ENCODE data around the gene DENND2C.
A peak's percentile ranks its signal among the peaks of the same experiment; 100 is the strongest.

The DENND2C gene, protein sequence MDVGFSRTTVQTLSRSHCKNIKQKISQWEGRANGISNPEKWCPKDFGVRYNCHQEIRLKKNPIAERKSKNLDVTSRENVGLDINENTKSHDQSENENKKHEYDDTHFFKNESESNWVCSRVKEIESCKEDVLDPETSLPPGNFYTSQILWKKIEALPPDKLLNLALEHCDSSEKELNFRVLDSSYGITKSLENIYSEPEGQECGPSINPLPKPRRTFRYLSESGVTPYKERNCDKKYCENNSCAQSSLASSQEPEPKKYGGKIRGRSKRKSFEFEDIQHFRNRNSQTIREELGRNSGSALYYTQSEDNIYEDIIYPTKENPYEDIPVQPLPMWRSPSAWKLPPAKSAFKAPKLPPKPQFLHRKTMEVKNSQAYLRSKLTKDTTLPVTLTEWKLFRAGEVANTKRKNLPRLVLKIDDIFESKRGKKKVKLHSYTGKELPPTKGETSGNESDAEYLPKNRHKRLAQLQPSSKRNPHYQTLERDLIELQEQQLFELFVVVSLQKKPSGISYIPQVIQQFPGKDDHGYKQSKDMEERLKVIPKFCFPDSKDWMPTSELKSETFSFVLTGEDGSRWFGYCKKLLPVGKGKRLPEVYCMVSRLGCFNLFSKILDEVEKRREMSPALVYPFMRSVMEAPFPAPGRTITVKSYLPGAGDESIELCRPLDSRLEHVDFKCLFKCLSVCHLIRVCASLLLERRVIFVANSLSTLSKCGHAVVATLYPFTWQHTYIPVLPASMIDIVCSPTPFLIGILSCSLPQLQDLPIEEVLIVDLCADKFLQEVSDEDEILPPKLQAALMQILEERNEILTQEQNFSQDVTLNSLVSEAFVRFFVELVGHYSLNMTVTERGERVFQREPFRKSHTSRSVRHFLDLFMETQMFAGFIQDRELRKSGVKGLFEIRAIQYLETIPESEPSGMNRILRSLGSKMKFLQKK

DNA sequence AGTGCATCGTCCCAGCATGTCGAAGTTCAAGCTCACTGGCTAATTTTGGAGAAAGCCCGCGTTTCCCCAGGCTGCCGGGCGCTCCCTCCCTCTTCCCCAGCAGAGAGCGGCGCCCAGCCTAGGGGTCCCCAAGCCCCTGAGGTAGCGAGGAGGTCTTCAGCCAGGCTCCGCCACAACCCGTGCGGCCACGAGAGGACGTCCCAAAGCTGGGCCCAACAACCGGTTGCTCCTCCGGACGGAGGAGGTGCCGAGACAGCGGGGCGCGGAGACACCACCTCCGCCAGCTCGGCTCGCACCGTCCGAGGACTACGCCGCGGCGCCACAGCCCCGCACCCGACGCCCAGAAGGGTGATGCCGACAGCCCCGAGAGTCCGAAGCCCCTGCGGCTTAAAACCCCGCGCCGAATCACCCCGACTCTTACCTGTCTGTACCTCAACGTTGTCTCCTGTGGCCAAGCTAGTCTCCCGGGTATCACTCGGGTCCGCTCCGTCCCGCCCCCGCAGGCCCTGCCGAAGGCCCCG lies at the start of gene DENND2C:
Gene DENND2C (minus strand): TSS at position 488 of the 521 bp plus-strand sequence. CDS start 44,065 bp downstream, outside the sequence.
- no peak for DNase-seq

DNA sequence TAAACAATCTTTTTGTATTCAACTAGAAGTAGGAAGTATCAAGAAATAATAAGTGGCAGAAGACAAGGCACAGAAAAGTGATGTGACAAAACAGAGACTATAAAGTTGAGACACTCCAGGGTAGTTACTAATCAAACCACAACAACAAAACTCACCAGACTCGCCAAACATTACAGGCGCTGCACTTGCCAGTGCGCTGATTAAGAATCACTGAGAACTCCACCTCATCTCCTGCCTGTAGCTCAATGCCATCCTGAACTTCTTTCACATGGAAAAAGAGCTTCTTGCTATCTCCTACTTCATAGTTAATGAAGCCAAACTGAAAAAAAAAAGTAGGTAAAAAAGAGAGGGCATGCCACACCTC lies 49.6 kb upstream of the DENND2C start:
- no peak for DNase-seq

DNA sequence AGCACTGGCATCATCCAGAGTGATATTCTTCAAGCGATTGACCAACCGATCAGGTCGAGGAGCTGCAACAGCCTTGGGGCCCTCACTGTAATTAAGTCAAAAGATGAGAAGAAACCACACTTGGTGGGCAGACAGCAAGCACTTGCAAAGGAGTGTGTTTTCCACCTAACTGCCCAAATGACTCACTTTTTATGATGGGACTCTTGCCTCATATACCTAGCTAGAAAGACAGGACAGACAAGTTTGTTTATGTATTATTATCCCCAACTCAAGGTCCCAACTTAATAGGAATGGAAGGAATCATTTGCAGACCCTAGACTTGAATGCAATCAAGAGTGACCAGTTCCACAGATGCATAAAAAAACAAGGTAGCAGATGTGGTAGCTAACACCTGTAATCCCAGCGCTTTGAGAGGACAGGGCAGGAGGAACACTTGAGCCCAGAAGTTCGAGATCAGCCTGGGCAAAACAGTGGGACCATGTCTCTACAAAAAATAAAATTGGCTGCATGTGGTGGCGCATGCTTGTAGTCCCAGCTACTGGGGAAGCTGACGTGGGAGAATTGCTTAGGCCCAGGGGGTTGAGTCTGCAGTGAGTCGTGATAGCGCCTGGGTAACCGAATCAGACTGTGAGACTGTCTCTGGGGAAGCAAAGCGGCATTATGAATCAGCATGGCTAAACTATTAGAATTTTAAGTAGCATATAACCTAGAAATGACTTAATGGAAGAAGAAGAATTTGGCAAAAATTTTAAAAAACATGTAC lies 49.0 kb upstream of the DENND2C start:
- no peak for DNase-seq

DNA sequence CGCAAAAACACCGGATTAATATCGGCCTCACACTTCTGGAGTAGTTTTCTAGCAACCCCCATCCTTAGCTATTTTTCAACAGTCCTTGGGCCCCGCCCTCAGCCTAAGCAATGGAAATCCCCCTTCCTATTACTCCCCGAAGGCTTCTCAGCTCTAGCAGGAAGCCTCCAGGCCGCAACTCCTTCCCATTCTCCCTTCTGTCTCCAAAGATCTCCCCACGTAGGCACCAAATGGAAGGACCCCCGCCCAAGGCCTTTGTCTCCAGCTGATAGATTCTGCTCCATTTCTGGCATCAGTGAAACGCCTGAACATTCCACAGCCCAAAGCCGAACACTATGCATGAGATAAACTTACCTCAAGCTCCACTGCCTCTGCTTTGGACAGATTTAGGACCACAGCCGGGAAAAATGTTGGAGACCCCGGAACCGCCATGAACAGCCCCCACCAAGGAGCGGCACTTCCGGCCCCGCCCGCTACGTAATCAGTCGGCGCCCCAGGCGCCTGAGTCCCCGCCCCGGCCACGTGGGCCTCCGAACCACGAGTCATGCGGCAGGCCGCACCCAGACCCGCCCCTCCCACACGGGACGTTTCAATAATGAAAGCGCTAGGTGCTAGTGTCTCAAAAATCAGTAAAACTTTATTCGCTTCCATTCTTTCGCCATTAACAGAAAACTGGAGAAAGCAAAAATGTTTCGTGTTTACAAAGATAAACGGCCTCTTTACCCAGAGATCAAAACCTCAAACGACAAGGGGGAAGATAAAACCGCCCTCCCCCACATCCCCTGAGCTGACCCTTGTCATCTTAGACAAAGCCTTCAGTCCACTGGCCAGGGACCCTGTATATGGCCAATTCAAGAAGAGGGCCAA lies 46.7 kb upstream of the DENND2C start, which contains the start of gene NRAS:
Gene NRAS (minus strand): TSS at position 468 of the 867 bp plus-strand sequence. CDS start 611 bp downstream, outside the sequence.
- peak; percentile 2 for DNase-seq

DNA sequence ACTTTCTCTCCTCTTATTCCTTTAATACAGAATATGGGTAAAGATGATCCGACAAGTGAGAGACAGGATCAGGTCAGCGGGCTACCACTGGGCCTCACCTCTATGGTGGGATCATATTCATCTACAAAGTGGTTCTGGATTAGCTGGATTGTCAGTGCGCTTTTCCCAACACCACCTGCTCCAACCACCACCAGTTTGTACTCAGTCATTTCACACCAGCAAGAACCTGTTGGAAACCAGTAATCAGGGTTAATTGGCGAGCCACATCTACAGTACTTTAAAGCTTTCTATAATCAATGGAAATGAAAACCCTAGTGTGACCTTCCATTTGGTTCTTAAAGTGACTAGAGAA lies 46.1 kb upstream of the DENND2C start:
- DNase-seq: no peak

DNA sequence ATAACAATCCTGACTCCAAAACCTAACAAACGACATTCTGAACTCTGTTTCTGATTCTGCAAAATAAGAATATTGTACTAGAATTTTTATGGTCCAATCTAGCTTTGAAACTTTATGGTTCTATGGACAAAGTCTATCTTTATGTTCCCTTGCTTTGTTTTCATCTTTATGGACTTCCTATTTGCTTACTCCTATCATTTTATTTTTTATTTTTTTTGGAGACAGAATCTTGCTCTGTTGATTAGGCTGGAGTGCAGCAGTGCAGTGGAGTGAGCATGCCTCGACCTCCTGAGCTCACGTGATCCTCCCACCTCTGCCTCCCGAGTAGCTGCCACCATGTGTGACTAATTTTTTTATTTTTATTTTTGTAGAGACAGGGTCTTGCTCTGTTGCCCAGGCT lies 43.1 kb upstream of the DENND2C start:
- DNase-seq: no peak

DNA sequence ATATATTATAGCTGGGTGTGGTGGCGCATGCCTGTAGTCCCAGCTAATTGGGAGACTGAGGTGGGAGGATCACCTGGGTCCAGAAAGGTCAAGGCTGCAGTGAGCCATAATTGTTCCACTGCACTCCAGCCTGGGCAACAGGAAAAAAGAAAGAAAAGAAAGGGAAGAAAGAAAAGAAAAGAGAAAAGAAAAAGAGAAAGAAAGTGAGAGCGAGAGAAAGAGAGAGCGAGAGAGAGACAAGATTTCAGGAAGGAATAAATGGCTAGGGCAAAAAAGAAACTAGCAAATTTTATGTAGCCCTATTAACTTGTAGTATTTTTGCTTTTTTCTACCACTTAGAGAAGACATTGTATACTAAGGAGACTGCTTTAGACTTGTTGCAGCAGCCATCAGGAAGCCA lies 40.5 kb upstream of the DENND2C start:
- no peak for DNase-seq

DNA sequence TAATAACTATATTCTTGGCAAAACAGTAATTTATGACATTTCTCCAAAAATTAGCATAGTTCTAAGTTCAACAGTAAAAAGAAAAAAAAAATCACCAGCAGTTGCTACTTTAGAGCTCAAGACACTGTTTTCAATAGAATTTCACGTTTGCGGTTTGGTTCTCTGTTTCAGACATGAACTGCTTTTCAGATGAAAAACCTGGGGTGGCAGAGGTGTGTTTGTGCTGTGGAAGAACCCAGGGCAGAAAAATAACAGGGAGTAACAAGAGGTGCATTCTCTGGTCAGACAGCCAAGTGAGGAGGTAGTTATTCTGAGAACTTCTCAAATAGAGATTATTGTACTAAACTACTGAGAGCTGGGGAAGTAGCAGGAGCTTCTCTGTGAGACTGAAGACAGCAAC lies 37.8 kb upstream of the DENND2C start:
- DNase-seq: no peak

DNA sequence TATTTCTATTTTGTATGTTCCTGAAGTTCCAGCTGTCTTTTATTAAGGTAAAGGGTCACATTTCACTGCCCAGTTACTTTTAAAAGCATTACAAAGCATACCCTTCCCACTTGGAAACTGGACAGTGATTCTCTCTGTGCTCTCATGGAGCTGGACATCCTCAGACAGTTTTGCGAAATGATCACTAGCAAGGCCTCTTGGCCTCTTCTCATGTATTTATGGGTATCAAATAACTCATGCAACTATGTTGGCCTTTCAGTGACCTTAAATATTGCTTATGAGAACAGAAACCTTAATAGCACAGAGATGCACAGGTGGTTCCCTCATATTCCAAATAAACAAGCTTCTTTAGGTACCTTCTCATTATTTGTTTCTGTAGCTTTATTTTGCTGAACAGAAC lies 33.4 kb upstream of the DENND2C start:
- no peak for DNase-seq

DNA sequence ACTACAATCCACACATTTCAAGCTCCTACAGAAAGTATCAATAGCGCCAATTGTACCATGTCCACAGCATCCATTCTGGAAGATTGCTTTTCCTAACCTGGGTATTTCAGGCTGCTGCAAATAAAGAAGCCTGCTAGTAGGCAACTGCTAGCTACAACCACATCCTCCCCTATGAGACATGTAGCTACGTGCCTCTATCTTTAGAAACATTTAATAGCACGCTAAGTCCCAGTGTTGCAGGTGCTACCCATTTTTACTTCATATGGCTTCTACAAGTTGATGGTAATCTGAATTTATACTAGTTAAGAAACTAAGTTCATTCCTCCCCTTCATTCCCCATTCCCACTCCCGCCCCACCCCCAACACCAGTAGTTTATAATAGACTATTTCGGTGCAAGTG lies 32.9 kb upstream of the DENND2C start:
- no peak for DNase-seq

DNA sequence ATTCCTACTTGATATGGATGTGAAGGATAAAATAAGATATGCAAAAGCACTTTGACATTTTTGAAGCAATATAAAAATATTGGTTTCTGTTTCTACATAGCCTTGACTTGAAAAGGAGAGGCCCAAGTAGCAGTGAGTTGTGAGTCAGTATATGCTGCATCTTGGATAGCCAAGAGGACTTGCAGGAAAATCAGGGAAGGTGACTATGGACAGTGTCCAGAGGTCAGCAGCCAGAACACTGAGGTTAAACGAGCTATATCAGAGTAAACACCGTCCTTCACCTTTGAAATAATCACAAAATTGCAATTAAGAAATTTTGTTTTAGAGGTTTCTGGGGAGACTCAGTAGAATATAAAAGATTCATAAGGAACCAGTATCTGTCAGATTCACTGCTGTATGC lies 32.1 kb upstream of the DENND2C start:
- DNase-seq: no peak

DNA sequence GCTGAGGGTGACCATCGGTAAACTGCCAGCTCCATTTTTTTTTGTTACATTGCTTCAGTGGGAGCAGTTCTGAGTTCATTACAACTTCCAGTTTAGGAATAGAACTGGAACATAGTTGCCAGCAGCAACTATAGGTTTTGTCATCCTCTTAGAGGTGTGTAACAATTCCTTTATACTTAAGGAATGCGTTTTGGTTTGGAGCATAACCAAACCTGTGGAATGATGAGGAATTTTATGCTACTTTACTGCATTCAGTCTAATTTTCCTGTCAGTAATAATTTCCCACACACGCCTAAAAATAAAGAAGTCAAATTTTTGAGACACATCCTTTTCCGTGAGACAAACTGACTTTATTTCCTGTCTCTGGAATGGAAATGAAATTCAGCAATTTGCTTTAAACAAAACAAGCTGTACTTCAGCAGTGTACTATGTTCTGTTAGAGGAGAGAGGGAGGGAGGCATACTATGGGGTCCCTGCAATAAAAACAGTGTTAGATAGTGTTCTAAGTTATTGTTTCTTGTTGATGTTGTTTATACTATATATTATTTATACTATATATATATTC lies 30.3 kb upstream of the DENND2C start:
- no peak for DNase-seq

DNA sequence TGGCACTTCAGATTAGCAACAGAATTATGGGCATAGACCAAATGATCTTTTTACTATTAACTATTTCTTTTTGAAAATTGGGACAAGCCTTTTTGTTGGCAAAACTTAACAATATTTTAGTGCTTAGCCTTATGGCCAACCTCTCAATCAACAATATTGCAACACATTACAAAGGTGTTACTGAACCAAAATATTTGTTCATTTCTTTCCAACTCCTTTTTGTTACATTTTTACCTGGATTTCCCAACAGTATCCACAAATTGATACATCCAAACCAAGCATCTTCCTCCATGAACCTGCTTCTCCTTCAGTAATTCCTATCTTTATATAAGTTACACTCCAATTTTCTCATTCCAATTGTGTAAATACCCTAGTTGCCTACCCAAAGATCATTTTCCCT lies 27.0 kb upstream of the DENND2C start:
- DNase-seq: no peak

DNA sequence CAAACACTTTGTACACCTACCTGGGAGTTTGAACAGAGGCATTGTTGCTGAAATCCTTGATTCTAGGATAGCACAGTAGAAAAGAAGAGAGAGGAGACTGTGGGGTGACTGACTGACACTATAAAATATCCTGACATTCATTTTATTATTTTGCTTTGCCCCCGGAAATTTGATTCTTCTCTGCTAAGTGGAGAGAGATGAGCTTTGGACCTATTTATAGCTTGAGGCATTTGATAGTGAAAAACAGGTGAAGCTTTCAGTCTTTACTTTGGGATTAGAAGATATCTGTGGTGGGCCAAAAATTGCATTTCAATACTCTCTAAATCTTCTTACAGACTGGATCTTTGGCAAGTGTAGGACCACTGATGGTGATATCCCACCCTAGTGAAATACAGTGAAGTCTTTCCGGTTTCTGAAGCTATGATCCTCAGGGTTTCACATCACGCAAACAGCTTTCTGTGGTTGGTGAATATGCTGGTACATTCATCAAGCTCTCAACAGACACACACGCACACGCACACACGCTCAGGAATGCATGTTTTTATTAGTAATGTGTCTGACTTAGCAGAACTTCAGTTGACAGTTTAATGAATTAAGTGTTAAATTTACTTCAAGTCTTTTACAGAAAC lies 25.7 kb upstream of the DENND2C start, which contains the start of gene AMPD1:
Gene AMPD1 (minus strand): TSS at position 117 of the 629 bp plus-strand sequence. CDS start 75 bp downstream, at position 42.
- no peak for DNase-seq

DNA sequence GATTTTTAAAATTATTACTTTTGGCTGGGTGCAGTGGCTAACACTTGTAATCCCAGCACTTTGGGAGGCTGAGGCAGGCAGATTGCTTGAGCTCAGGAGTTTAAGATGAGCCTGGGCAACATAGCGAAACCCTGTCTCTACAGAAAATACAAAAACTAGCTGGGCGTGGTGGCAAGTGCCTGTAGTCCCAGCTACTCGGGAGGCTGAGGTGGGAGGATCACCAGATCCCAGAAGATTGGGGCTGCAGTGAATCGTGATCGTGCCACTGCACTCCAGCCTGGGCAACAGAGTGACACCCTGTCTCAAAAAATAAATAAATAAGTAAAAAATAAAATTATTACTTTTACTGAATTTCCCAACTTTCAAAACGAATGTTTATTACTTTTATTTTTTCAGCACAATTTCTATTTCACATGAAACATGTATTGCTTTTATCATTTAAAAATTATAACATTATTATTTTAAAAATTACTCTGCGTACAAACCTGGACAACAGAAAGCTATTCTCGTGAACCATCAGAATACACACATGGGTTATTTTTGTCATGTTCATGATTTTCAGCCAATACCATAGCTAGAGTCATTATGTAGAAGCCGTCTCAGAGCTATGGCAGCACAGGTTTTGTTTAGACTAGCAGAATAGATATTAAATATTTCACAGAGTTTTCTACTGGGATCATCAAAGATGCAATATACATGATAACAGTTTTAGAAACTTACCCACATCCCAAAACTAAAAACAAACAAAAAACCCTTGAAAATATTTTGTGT lies 24.9 kb upstream of the DENND2C start:
- DNase-seq: no peak

DNA sequence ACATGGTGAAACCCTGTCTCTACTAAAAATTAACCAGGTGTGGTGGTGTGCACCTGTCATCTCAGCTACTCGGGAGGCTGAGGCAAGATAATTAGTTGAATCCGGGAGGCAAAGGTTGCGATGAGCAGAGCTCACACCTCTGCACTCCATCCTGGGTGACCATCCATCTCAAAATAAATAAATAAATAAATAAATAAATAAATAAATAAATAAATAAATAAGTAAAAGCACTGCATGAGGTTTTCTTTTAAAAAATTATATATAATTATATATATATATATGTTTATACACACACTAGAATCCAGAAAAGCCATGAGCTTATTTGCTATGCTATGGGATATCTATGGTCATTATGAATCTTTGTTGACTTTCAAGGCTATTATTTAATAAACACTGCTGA lies 23.1 kb upstream of the DENND2C start:
- no peak for DNase-seq

DNA sequence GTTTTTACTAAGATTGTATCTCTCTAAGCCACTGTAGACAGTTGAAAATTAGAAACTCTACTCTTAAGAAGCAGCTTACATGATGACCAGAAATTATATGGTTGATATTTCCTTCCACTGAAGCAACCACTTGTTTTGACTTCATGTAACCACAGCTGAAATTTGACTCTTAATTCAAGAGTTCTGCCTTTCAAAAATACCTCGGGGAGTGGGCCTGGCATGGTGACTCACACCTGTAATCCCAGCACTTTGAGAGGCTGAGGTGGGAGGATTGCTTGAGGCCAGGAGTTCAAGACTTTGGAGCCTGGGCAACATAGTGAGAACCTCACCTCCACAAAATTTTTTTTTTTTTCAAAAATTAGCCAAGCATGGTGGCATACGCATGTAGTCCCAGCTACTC lies 21.2 kb upstream of the DENND2C start:
- DNase-seq: no peak

DNA sequence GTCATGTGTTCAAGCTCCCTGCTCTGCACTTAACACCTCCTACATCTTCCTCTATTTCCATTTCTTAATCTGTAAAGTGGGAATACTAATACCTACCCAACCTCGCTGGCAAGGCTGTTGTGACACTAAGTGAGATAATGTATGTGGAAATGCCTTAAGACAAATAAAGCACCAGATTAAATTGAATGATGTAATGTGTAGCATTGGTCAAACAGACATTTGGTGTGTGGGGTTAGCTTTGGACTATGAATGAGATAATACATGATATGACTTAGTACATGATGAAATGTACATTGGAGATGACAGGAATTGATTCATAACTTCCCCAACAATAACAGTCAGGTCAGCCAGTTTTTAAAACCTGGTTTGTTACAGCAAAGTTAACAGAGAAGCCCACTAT lies 20.3 kb upstream of the DENND2C start:
- no peak for DNase-seq

DNA sequence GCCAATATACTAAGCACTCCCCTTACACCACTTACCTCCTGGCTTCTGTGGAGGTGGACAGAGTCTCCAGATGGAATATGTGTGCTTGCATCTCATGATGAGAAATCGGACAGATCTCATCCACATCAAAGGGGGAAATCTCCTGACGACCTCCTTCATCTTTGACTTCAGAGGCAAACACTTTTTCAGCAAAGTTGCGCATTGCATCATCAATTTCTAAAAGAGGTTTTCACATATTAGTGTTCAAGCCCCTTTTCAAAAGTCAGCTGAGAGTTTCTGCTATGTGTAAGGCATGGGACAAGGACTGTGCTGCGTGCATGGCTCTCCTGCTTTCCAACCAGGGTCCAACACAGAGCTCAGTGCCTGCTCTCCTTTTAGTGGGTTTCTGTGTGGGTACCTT lies 18.7 kb upstream of the DENND2C start:
- DNase-seq: no peak

DNA sequence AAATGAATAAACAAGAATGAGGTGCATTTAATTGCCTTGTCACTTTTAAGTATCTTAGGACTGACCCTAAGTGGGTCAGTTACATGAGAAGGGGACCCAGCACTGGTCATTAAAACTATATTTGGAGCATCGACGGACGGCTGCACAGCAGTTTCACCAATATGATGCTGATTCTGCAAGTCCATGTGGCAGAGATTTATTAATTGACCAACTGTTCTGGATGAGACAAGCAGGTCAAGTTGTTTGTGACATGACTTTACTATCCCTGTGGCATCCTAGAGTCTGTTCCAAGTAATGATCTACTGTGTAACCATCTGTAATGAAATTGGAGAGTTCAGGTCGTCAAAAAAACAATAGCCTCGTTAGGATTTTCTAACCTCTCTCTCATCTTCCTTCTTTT lies 16.0 kb upstream of the DENND2C start:
- no peak for DNase-seq
